Aorta (tissue), 5 donors: ENCODE measurements around the gene PSAP. TPM values are rescaled to one million over a fixed set of nuclear protein-coding genes. Genes with fewer than 3 reads are reported as not detected.

Experiments used
- ATAC-seq: fragments of 200-7000 bp; cut with Tn5 transposase; one replicate; pipeline ENCODE4 v1.9.1; 2022; ENCODE audit warnings: moderate library complexity; ENCODE audit not compliant: low FRiP score
- DNase-seq, 2 donors: peaks; one replicate each; pipeline ENCODE4 v3.0.0-alpha.2; 2020
- H3K27ac ChIP-seq, 2 donors: one replicate each; pipeline ENCODE4 v1.5.1; 2013; ENCODE audit warnings: low read length in 2 of 2, mild to moderate bottlenecking in 2 of 2, moderate library complexity in 2 of 2, control low read depth in 1 of 2, inconsistent platforms in 1 of 2, low read depth in 1 of 2
- H3K27me3 ChIP-seq, 2 donors: one replicate each; pipeline ENCODE4 v1.6.1; 2013; ENCODE audit warnings: control low read depth in 1 of 2, low read length in 1 of 2, mild to moderate bottlenecking in 1 of 2, moderate library complexity in 1 of 2; ENCODE audit not compliant: insufficient read depth in 2 of 2, control insufficient read depth in 1 of 2
- H3K36me3 ChIP-seq, 2 donors: one replicate each; pipeline ENCODE4 v1.6.1; 2013; ENCODE audit warnings: control low read depth in 1 of 2, low read length in 1 of 2, mild to moderate bottlenecking in 1 of 2; ENCODE audit not compliant: insufficient read depth in 2 of 2, control insufficient read depth in 1 of 2
- H3K4me1 ChIP-seq, 2 donors: one replicate each; pipeline ENCODE4 v1.6.1; 2013; ENCODE audit warnings: low read length in 2 of 2, control low read depth in 1 of 2, mild to moderate bottlenecking in 1 of 2, moderate library complexity in 1 of 2; ENCODE audit not compliant: insufficient read depth in 2 of 2, control insufficient read depth in 1 of 2
- H3K4me3 ChIP-seq, 2 donors: one replicate each; pipeline ENCODE4 v1.5.1; 2013; ENCODE audit warnings: low read length in 2 of 2, control low read depth in 1 of 2, mild to moderate bottlenecking in 1 of 2
- H3K9me3 ChIP-seq: one replicate; pipeline ENCODE4 v1.6.1; 2013; ENCODE audit warnings: mild to moderate bottlenecking, low read length; ENCODE audit not compliant: control insufficient read depth
- WGBS, 2 donors: extraction: QIAGEN DNeasy Blood & Tissue Kit; methylation state at CpG; one replicate each; pipeline ENCODE4 v1.1.7; 2013; 5-methylcytosine and 5-hydroxymethylcytosine counted together
- intact Hi-C, 2 donors: fragments of 100-400 bp; cut with DNase I; formaldehyde crosslinking; loops; one replicate each; pipeline versions ENCODE4 v1.14.2 to v1.15.0; 2022
- polyA plus RNA-seq, 2 donors: library from polyadenylated mRNA; stranded (reverse); fragments of 200-250 nt; gene quantifications; one replicate each; pipeline ENCODE4 v1.2.3, GENCODE V29; 2013
- total RNA-seq, 2 donors: library from RNA; stranded (reverse); fragmentation: NEBNext Ultra II Directional; extraction: Animal tissue kit (Norgen Biotek cat#: 25700); gene quantifications; one replicate each; pipeline ENCODE4 v1.2.1, GENCODE V29; 2021
- donor health status: healthy with polysubstance abuse.
- donor health status: Bipolar disorder and iron deficiency.
- donor health status: DM: no; HTN: no; CAD: no.
- donor health status: DM: no; HTN: no; CAD: no.
- donor health status: DM: yes; HTN: yes; CAD: no.

The PSAP gene
- total and polyA plus RNA-seq, 4 donors, result 698 to 1,176 (median 1,011) TPM

DNA sequence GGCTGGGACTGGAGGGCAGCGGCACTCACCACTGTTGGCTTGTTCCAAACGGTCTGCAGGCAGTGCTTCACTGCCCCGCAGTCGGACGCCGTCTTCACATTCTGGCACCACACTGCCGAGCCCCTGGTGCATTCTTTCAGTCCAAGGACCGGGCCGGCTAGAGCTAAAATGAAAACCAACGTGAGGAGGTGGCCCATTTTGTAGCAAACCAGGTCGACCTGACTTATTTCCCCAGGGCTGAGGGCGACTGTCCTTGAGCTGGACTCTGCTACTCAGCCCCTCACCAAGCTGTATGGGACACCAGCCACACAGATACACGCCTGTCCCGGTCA lies 16.7 kb downstream of the PSAP start:
- Histone ChIP-seq H3K9me3 (no peaks in the 10 kb centered on the region), H3K36me3 (peaks cover 2 to 6% of the 10 kb centered on the region in 2 donors), H3K27ac (no peak overlapping the region), H3K27me3 (no peaks in the 10 kb centered on the region), H3K4me3 (no peak overlapping the region), H3K4me1 (peaks cover 0 to 4% of the 10 kb centered on the region in 2 donors)
- DNase-seq, result peak in 1 of 2 donors; percentile 67
- no peak for ATAC-seq
- intact Hi-C loops, result no loop called here
- WGBS, 2 donors, result 91% methylated on average over 14 of the region's 14 CpGs

DNA sequence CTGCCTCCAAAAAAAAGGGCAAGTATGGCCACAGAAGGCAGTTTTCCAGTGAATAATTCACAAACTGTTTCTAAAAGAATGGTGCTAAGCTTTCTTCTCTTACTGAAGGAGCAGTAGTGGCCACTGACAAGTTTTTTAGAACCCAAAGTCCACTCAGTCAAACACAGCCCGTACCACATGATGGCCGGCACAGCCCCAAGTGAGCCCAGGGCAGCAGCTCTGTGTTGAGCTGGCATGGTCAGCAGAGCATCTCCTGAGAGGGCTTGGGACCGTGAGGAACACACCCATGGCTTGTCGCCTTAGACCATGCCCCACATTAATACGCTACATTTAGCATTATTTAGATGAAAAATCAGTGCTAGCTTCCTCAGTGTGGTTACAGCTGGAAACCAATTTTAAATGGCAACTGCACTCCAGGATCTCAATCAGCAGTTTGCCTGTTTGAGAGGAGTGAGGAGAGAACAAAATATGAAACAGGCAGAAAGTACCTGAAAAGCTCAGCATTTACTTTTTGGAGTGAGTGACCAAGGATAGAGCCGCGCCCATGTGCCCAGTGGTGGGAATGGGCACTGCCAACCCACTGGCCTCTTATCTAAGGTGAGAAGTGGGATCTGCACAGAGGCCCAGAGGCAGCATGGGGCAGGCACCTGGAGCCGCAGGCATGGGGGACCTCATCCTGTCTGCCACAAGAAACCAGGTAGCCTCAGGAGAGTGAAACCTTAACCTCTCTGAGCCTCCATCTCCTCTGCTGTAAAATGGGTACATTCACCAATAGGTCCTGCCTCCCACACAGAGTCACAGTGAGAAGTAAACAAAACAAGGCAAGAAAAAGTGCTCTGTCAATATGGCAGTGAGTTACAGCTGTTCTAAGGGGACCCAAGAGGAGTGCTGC lies 17.4 kb downstream of the PSAP start:
- no peak overlapping the region for H3K4me3 ChIP-seq
- no peaks in the 10 kb centered on the region for H3K27me3 ChIP-seq
- peaks cover 0 to 4% of the 10 kb centered on the region in 2 donors for H3K4me1 ChIP-seq
- WGBS, 2 donors, result 96 to 97% methylated on average over 8 of the region's 8 CpGs
- peak in 1 of 2 donors; percentile 43 for DNase-seq
- intact Hi-C loops, result no loop called here
- no peaks in the 10 kb centered on the region for H3K9me3 ChIP-seq
- peaks cover 2 to 9% of the 10 kb centered on the region in 2 donors for H3K36me3 ChIP-seq
- no peak overlapping the region for H3K27ac ChIP-seq
- no peak for ATAC-seq

DNA sequence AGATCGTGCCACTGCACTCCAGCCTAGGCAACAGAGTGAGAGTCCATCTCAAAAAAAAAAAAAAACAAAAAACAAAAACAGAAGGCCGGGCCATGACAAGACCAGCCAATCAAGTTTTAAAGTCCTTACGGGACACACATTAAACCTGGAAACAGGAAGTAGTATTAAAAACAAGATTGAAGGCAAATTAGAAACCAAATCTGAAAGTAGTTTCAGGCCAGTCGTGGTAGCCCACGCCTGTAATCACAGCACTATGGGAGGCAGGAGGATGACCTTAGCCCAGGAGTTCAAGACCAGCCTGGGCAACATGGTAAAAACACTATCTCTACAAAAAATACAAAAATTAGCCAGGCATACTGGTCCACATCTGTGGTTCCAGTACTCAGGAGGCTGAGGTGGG lies 18.1 kb downstream of the PSAP start:
- no peaks in the 10 kb centered on the region for H3K9me3 ChIP-seq
- DNase-seq (no peak), ATAC-seq (no peak)
- peaks cover 2 to 10% of the 10 kb centered on the region in 2 donors for H3K36me3 ChIP-seq
- WGBS, 2 donors, result 92 to 93% methylated on average over 5 of the region's 5 CpGs
- H3K4me3 ChIP-seq, result no peak overlapping the region
- H3K27ac ChIP-seq, result no peak overlapping the region
- no peaks in the 10 kb centered on the region for H3K27me3 ChIP-seq
- H3K4me1 ChIP-seq, result peaks cover 0 to 4% of the 10 kb centered on the region in 2 donors
- intact Hi-C loops, result no loop called here

DNA sequence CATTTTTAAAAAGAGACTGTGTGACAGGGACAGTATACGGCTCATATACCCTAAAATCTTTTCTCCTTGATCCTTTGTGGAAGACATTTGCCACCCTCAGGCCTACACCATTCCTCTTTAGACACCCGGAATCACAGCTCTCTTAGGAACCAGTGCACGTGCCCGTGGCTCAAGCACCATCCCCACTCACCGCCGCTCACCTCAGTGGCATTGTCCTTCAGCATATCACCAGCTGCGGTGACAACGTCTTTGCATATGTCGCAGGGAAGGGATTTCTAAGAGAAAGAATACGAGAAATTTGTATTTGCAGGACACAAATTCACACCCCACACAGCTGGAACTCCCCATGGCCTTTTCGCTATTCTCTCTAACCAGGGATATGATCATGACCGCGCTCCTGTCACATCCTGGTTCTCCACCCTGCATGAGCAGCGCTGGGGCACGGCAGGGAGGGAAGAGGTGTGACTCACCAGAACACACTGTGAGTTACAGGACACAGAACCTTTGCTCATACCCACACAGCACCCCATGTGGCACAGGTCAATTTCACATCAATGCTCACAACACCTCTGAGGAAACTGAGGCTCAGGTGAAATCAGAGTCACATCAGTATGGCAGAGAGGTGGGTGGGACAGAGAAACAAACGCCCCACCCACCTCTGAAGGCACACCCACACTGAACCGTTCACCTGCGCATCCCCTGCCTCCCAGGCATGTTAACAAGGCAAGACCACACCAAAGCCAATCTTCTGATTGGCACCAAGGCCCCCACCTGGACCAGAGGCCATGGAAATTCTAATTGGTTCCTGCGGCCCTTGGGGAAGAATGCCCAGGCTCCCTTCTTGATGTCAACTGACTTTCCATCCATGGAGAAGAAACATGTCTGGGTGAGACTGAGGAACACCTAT lies 19.2 kb downstream of the PSAP start:
- ATAC-seq, result no peak
- peaks cover 2 to 10% of the 10 kb centered on the region in 2 donors for H3K36me3 ChIP-seq
- peaks cover 0 to 4% of the 10 kb centered on the region in 2 donors for H3K4me1 ChIP-seq
- H3K9me3 ChIP-seq, result no peaks in the 10 kb centered on the region
- peak in 1 of 2 donors; percentile 66 for DNase-seq
- H3K27me3 ChIP-seq, result no peaks in the 10 kb centered on the region
- H3K4me3 ChIP-seq, result no peak overlapping the region
- 94% methylated on average over 19 of the region's 19 CpGs for WGBS, 2 donors
- intact Hi-C loops, result no loop called here
- no peak overlapping the region for H3K27ac ChIP-seq

DNA sequence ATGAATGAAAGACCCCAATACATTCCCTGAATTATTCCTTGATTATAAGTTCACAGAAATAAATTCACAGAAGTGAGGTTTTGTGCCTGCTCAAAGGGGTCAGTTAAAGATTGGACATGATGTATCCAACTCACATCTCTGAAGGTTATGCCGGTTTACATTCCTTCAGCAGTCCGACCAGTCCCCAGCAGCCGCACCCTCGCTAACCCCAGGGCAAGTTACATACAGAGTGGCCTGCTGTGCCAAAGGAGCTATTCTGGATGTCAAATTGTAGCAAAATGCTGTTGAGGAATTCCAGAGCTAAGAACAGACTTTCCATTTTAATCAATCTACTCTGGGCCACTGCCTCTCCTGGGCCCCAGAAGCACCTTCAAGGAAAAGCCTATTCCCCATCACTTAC lies 20.3 kb downstream of the PSAP start:
- ATAC-seq (no peak), DNase-seq (peak in 1 of 2 donors; percentile 35)
- no peaks in the 10 kb centered on the region for H3K4me1 ChIP-seq
- no peaks in the 10 kb centered on the region for H3K27me3 ChIP-seq
- intact Hi-C loops, result no loop called here
- H3K4me3 ChIP-seq, result no peak overlapping the region
- peaks cover 2 to 10% of the 10 kb centered on the region in 2 donors for H3K36me3 ChIP-seq
- H3K9me3 ChIP-seq, result no peaks in the 10 kb centered on the region
- 84 to 95% methylated on average over 4 of the region's 4 CpGs for WGBS, 2 donors
- no peak overlapping the region for H3K27ac ChIP-seq

DNA sequence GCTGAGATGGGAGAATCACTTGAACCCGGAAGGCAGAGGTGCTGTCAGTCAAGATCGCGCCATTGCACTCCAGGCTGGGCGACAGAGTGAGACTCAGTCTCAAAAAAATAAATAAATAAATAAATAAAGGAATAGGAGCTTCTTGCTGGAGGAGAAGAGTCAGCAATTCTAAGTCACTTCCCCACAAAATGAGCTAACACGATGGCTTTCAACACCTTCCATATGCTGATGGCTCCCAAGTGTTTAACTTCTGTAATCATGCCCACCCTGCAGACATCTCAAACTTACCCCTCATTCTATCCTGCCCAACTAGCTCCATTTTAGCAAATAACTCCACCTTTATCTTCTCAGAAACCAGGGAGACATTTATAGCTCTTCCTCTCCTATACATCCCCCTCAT lies 21.2 kb downstream of the PSAP start:
- H3K4me1 ChIP-seq, result no peaks in the 10 kb centered on the region
- 92 to 93% methylated on average over 5 of the region's 5 CpGs for WGBS, 2 donors
- intact Hi-C loops, result no loop called here
- H3K4me3 ChIP-seq, result no peak overlapping the region
- ATAC-seq, result no peak
- H3K9me3 ChIP-seq, result no peaks in the 10 kb centered on the region
- H3K36me3 ChIP-seq, result peaks cover 2 to 10% of the 10 kb centered on the region in 2 donors
- no peak for DNase-seq
- H3K27ac ChIP-seq, result no peak overlapping the region
- no peaks in the 10 kb centered on the region for H3K27me3 ChIP-seq

DNA sequence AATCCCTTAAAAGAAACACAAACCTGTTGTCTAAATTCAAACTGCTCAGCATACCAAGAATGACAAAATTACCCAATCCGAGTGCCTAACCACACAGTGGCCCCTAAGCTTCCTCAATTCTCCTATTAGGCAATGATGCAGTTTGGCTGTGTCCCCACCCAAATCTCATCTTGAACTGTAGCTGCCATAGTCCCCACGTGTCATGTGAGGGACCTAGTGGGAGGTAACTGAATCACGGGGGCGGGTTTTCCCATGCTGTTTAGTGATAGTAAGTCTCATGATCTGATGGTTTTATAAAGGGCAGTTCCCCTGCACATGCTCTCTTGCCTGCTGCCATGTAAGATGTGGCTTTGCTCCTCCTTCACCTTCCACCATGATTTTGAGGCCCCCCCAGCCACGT lies 21.9 kb downstream of the PSAP start:
- no peak overlapping the region for H3K27ac ChIP-seq
- intact Hi-C loops, result no loop called here
- ATAC-seq (peak; percentile 33), DNase-seq (peak; percentile 73 to 83)
- H3K27me3 ChIP-seq, result no peaks in the 10 kb centered on the region
- 77 to 82% methylated on average over 5 of the region's 5 CpGs for WGBS, 2 donors
- H3K4me1 ChIP-seq, result no peaks in the 10 kb centered on the region
- H3K36me3 ChIP-seq, result peaks cover 2 to 10% of the 10 kb centered on the region in 2 donors
- no peak overlapping the region for H3K4me3 ChIP-seq
- H3K9me3 ChIP-seq, result no peaks in the 10 kb centered on the region

DNA sequence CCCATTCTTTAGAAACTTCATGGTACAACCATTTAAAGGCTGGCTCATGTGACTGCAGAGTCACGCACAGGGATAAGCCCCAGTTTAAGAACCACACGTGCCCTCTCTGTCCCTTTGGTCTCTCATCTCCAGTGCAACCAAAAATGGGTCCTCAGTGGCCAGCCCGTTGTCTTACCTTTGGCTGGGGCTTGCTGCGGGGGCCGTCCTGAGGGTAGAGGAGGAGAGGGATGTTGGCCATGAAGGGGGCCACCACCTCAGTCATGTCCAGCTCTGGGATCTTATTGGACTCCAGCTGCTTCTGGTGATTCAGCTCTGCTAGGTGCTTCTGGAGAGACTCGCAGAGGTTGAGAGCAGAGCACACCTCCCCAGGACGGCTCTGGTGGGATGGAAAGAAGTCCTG lies 22.3 kb downstream of the PSAP start:
- H3K27ac ChIP-seq, result no peak overlapping the region
- peaks cover 2 to 10% of the 10 kb centered on the region in 2 donors for H3K36me3 ChIP-seq
- WGBS, 2 donors, result 89 to 94% methylated on average over 7 of the region's 7 CpGs
- H3K9me3 ChIP-seq, result no peaks in the 10 kb centered on the region
- ATAC-seq (no peak), DNase-seq (peak in 1 of 2 donors; percentile 49)
- intact Hi-C loops, result no loop called here
- no peaks in the 10 kb centered on the region for H3K4me1 ChIP-seq
- H3K4me3 ChIP-seq, result no peak overlapping the region
- no peaks in the 10 kb centered on the region for H3K27me3 ChIP-seq
